Stimulated activated CD4-positive, alpha-beta T cell treated with anti-CD3 and anti-CD28 coated beads, Interleukin-1b, Interleukin-23, amount 100 ng/mL, for 48 hours (primary cell): Measurements from ENCODE around the gene VIPR2.

ENCODE experiments used
- DNase-seq: peaks from one replicate; pipeline ENCODE4 v3.0.0-alpha.2; 2020

The VIPR2 gene

GRCh38 chr7:159119026-159119741, 25.5 kb downstream of the VIPR2 start:
- no peak for DNase-seq

- DNase-seq: no peak
These were observed 26.0 kb downstream of the VIPR2 start for GRCh38 chr7:159118623-159119022.

- no peak for DNase-seq
These were observed 26.5 kb downstream of the VIPR2 start for GRCh38 chr7:159118197-159118595.

GRCh38 chr7:159117366-159118196, 27.1 kb downstream of the VIPR2 start:
- DNase-seq: no peak

GRCh38 chr7:159116581-159117339, 27.9 kb downstream of the VIPR2 start:
- DNase-seq: no peak

- no peak for DNase-seq
These were observed 28.8 kb downstream of the VIPR2 start for GRCh38 chr7:159115601-159116501.

- DNase-seq: no peak
These were observed 29.7 kb downstream of the VIPR2 start for GRCh38 chr7:159114981-159115380.

GRCh38 chr7:159114096-159114495, 30.6 kb downstream of the VIPR2 start:
- no peak for DNase-seq

- DNase-seq: no peak
These were observed 31.6 kb downstream of the VIPR2 start for GRCh38 chr7:159113056-159113455.

GRCh38 chr7:159112136-159113011, 32.3 kb downstream of the VIPR2 start:
- DNase-seq: no peak

- DNase-seq: no peak
These were observed 35.0 kb downstream of the VIPR2 start for GRCh38 chr7:159109653-159110035.

GRCh38 chr7:159108941-159109652, 35.6 kb downstream of the VIPR2 start:
- DNase-seq: no peak

GRCh38 chr7:159108491-159108890, 36.2 kb downstream of the VIPR2 start:
- no peak for DNase-seq

- DNase-seq: no peak
These were observed 37.3 kb downstream of the VIPR2 start for GRCh38 chr7:159107161-159107892.

- no peak for DNase-seq
These were observed 38.5 kb downstream of the VIPR2 start for GRCh38 chr7:159105832-159106811.

GRCh38 chr7:159105066-159105780, 39.4 kb downstream of the VIPR2 start:
- DNase-seq: no peak

- DNase-seq: no peak
These were observed 40.3 kb downstream of the VIPR2 start for GRCh38 chr7:159104188-159104920.
